HepG2 (cell line): ENCODE data around the gene ZFAND2B. TPM values are rescaled to one million over a fixed set of nuclear protein-coding genes. Genes with fewer than 3 reads are reported as not detected.
A peak's percentile ranks its signal among the peaks of the same experiment; 100 is the strongest.

Source experiments
- AHDC1 ChIP-seq: sonication (generic); formaldehyde crosslinking; IDR thresholded peaks from 2 replicates; pipeline ENCODE4 v1.5.1; 2020; ENCODE audit warnings: mild to moderate bottlenecking, missing genetic modification reagents, borderline replicate concordance
- BATF2 ChIP-seq: sonication (generic); formaldehyde crosslinking; IDR thresholded peaks from 2 replicates; pipeline ENCODE4 v1.8.0; 2022; ENCODE audit warnings: mild to moderate bottlenecking, missing genetic modification reagents, moderate library complexity
- FIP1L1 ChIP-seq: fragments of 200-400 bp; formaldehyde crosslinking; IDR thresholded peaks from 2 replicates; pipeline ENCODE4 v1.6.1; 2018; ENCODE audit warnings: low read depth, mild to moderate bottlenecking, low read length, moderate library complexity, borderline replicate concordance; ENCODE audit not compliant: insufficient read depth
- GATAD2A ChIP-seq: IDR thresholded peaks from 2 replicates; pipeline ENCODE4 v1.6.1; 2016
- GZF1 ChIP-seq: sonication (generic); formaldehyde crosslinking; IDR thresholded peaks from 2 replicates; pipeline ENCODE4 v1.5.1; 2020; ENCODE audit warnings: mild to moderate bottlenecking, missing genetic modification reagents
- HIC2 ChIP-seq: sonication (generic); formaldehyde crosslinking; IDR thresholded peaks from 2 replicates; pipeline ENCODE4 v1.9.0; 2022; ENCODE audit warnings: low read depth, missing genetic modification reagents
- IRF9 ChIP-seq: sonication (generic); formaldehyde crosslinking; IDR thresholded peaks from 2 replicates; pipeline ENCODE4 v1.8.0; 2022; ENCODE audit warnings: missing genetic modification reagents, mild to moderate bottlenecking, borderline replicate concordance
- KLF13 ChIP-seq: sonication (generic); formaldehyde crosslinking; IDR thresholded peaks from 2 replicates; pipeline ENCODE4 v1.4.0; 2020; ENCODE audit warnings: mild to moderate bottlenecking, missing genetic modification reagents
- SNAPC2 ChIP-seq: sonication (generic); formaldehyde crosslinking; IDR thresholded peaks from 2 replicates; pipeline ENCODE4 v1.8.1; 2022; ENCODE audit warnings: mild to moderate bottlenecking, missing genetic modification reagents
- SP2 ChIP-seq: sonication (generic); formaldehyde crosslinking; IDR thresholded peaks from 2 replicates; pipeline ENCODE4 v1.5.1; 2020; ENCODE audit warnings: mild to moderate bottlenecking, missing genetic modification reagents
- STAT5B ChIP-seq: sonication (generic); formaldehyde crosslinking; IDR thresholded peaks from 2 replicates; pipeline ENCODE4 v1.4.0; 2020; ENCODE audit warnings: missing genetic modification reagents
- YY1 ChIP-seq: IDR thresholded peaks from 2 replicates; pipeline ENCODE4 v1.6.1; 2011; ENCODE audit warnings: low read length, low read depth, moderate library complexity, mild to moderate bottlenecking; ENCODE audit not compliant: insufficient read depth, insufficient replicate concordance
- ZBTB21 ChIP-seq: sonication (generic); formaldehyde crosslinking; IDR thresholded peaks from 2 replicates; pipeline ENCODE4 v1.4.0; 2020; ENCODE audit warnings: missing genetic modification reagents
- ZBTB26 ChIP-seq: IDR thresholded peaks from 2 replicates; pipeline ENCODE4 v1.6.1; 2016; ENCODE audit warnings: missing compliant biosample characterization, missing genetic modification reagents, borderline replicate concordance
- ZNF331 ChIP-seq: sonication (generic); formaldehyde crosslinking; IDR thresholded peaks from 2 replicates; pipeline ENCODE4 v1.4.0; 2020; ENCODE audit warnings: missing genetic modification reagents
- ZNF724P ChIP-seq: sonication (generic); formaldehyde crosslinking; IDR thresholded peaks from 2 replicates; pipeline ENCODE4 v1.8.0; 2022; ENCODE audit warnings: missing genetic modification reagents, borderline replicate concordance
- ZNF790 ChIP-seq: sonication (generic); formaldehyde crosslinking; IDR thresholded peaks from 2 replicates; pipeline ENCODE4 v1.8.0; 2022; ENCODE audit warnings: missing genetic modification reagents, mild to moderate bottlenecking, borderline replicate concordance
- ZSCAN29 ChIP-seq: sonication (generic); formaldehyde crosslinking; conservative IDR thresholded peaks from 2 replicates; pipeline ENCODE4 v1.4.0; 2020; ENCODE audit warnings: mild to moderate bottlenecking, missing genetic modification reagents
- polyA plus RNA-seq, 8 experiments: library from polyadenylated mRNA; depleted of rRNA in 3 of 8; stranded (reverse) in 7 of 8; unstranded in 1 of 8; fragments of >200 nt; fragmentation: Illumina TruSeq in 4 of 8; extraction: Trizol in 4 of 8; gene quantifications; 2 replicates each; pipeline versions ENCODE4 v1.2.1 to v1.2.3, GENCODE V29; 2011 to 2016; ENCODE audit warnings: low read depth in 4 of 8, missing spikeins in 1 of 8, mixed read lengths in 1 of 8; ENCODE audit not compliant: insufficient read depth in 1 of 8
- total RNA-seq, 5 experiments: library from RNA; depleted of rRNA; stranded (reverse); fragments of >200 nt; fragmentation: Illumina TruSeq; extraction: Trizol; gene quantifications; 2 replicates each; pipeline ENCODE4 v1.2.3, GENCODE V29; 2016; ENCODE audit warnings: low read depth in 1 of 5

Gene ZFAND2B
- total and polyA plus RNA-seq, 2 of the 13 experiments (the other 11 are each of a cell fraction or from before 2014, with no cell fraction given), result 53.3 to 115 TPM

- peak; percentile 12; the same call in 1 of the 2 replicates for TF ChIP-seq AHDC1
- TF ChIP-seq KLF13 (CRISPR knock-in tag), result no peak
- peak; percentile 66; the same call in 1 of the 2 replicates for TF ChIP-seq ZNF790 (CRISPR knock-in tag)
- TF ChIP-seq IRF9 (CRISPR knock-in tag), result peak; percentile 99
- TF ChIP-seq HIC2, result peak; percentile 85; the same call in 1 of the 2 replicates
- peak; percentile 78 for TF ChIP-seq GATAD2A
- TF ChIP-seq SP2, result peak; percentile 68
- no peak for TF ChIP-seq SNAPC2 (CRISPR knock-in tag)
- TF ChIP-seq ZNF331 (CRISPR knock-in tag), result peak; percentile 79; the same call in 1 of the 2 replicates
- TF ChIP-seq BATF2 (CRISPR knock-in tag), result peak; percentile 47; the same call in 1 of the 2 replicates
- TF ChIP-seq ZBTB26 (CRISPR knock-in tag), result peak; percentile 70; the same call in 1 of the 2 replicates
- peak; percentile 72; the same call in 1 of the 2 replicates for TF ChIP-seq ZSCAN29 (CRISPR knock-in tag)
- no peak for TF ChIP-seq FIP1L1
- peak; percentile 87 for TF ChIP-seq GZF1 (CRISPR knock-in tag)
- TF ChIP-seq STAT5B (CRISPR knock-in tag), result no peak; the same call in 1 of the 2 replicates
- TF ChIP-seq ZNF724P (CRISPR knock-in tag), result peak; percentile 96; the same call in 1 of the 2 replicates
- peak; percentile 63 for TF ChIP-seq YY1
- TF ChIP-seq ZBTB21 (CRISPR knock-in tag), result peak; percentile 42; the same call in 1 of the 2 replicates
Measured at GRCh38 chr2:219245148-219245898, 38.7 kb downstream of the ZFAND2B start, which contains the start of the genes GLB1L and STK16 (continued).
